AG09309 (cell line): ENCODE results near the gene LYRM4.
A peak's percentile ranks its signal among the peaks of the same experiment; 100 is the strongest.

Experiments
- DNase-seq: peaks from one replicate; pipeline ENCODE4 v3.0.0-alpha.2; 2010; ENCODE audit warnings: low read depth
- H3K4me3 ChIP-seq: 2 replicates; pipeline ENCODE4 v1.5.1; 2011; ENCODE audit warnings: mild to moderate bottlenecking, low read depth, low read length, moderate library complexity; ENCODE audit not compliant: control insufficient read depth
- TF ChIP-seq, protein P1 (sequence below): IDR thresholded peaks from 2 replicates; pipeline ENCODE4 v1.5.1; 2011; ENCODE audit warnings: mild to moderate bottlenecking, low read depth, low read length, inconsistent platforms; ENCODE audit not compliant: insufficient read depth, control insufficient read depth; ENCODE audit errors: missing control alignments

Gene LYRM4

DNA sequence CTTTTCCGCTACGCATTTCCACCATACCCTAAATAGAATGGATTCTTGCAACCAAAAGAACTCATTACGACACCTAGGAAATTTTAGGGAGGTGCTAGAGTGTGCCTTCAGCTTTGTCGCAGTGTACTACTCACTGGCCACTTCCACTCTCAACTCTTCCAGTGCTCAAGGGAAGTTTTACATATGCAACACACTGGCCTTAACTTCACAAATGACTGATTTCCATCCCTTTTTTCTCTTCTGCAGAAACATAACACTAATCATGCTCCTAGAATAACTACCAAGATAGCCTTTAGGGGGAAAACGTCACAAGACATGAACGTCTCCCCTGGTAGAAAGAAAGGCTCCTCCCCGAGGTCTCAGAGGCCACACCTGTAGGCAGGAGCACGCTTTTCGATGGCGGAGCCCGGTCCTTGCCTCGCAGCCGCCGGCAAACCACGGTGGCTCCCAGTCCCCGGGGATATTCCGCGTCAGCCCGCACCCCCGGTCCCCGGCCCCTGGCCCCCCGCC is 584 bp downstream of the LYRM4 start:
- DNase-seq = peak; percentile 5
- H3K4me3 ChIP-seq = peak overlapping the region; percentile 83
- TF ChIP-seq, protein P1, sequence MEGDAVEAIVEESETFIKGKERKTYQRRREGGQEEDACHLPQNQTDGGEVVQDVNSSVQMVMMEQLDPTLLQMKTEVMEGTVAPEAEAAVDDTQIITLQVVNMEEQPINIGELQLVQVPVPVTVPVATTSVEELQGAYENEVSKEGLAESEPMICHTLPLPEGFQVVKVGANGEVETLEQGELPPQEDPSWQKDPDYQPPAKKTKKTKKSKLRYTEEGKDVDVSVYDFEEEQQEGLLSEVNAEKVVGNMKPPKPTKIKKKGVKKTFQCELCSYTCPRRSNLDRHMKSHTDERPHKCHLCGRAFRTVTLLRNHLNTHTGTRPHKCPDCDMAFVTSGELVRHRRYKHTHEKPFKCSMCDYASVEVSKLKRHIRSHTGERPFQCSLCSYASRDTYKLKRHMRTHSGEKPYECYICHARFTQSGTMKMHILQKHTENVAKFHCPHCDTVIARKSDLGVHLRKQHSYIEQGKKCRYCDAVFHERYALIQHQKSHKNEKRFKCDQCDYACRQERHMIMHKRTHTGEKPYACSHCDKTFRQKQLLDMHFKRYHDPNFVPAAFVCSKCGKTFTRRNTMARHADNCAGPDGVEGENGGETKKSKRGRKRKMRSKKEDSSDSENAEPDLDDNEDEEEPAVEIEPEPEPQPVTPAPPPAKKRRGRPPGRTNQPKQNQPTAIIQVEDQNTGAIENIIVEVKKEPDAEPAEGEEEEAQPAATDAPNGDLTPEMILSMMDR = no peak

DNA sequence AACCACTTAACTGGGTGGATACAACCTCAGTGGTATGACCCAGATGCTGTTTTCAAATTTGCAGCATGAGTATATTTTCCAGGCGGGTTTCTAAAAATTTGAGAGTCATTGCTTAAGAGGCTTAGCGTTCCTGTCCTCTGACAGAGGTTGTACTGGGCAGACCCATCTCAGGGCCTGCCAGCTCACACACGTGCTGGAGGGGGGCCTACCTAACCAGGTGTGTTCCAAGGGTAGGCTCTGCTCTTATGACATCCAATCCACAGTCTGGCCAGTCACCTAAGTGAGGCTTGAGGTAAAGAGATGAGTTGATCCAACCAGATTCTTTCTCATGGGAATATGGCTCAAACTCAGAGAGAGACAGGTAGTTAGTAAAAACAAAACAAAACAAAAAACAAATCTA is 1.3 kb downstream of the LYRM4 start:
- no peak overlapping the region for H3K4me3 ChIP-seq
- no peak for DNase-seq
- TF ChIP-seq, protein P1 = no peak

- H3K4me3 ChIP-seq = no peak overlapping the region
- TF ChIP-seq, protein P1 = no peak
- DNase-seq = no peak
These were observed 3.4 kb downstream of the LYRM4 start for GRCh38 chr6:5257400-5257799.

- H3K4me3 ChIP-seq = no peak overlapping the region
- DNase-seq = no peak
- TF ChIP-seq, protein P1 = no peak
These were observed 3.8 kb downstream of the LYRM4 start for GRCh38 chr6:5256952-5257351.

- H3K4me3 ChIP-seq = no peak overlapping the region
- TF ChIP-seq, protein P1 = no peak
- DNase-seq = no peak
These were observed 9.8 kb downstream of the LYRM4 start for GRCh38 chr6:5250911-5251310.

DNA sequence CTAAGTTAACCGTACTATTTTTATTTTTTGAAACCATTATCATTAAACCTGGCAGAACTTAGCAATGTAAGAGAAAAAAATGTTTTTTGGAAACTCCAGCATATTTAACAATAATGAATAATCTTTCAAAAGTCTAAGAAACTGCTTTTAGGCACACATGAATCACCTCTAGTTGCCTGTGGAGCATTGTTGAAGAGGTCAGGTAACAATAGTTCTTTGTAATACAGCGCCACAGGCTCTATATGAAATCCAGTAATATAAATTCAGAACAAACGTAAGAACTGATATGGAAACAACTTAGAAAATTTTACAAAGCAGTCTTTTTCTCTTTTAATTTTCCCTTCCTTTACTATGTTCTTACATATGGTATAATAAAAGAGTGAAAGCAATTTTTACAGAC is 10.3 kb downstream of the LYRM4 start:
- H3K4me3 ChIP-seq = no peak overlapping the region
- TF ChIP-seq, protein P1 = no peak
- no peak for DNase-seq
